HG02588 (cell line): ENCODE measurements around the gene CABP7.

Experiments used
- ATAC-seq: cut with Tn5 transposase; IDR thresholded peaks from one replicate; pipeline ENCODE4 v1.9.1; 2021; ENCODE audit warnings: mild to moderate bottlenecking, moderate library complexity; ENCODE audit not compliant: unreplicated experiment

Gene CABP7

GRCh38 chr22:29722151-29722550 lies 2.3 kb downstream of the CABP7 start:
- no peak for ATAC-seq

DNA sequence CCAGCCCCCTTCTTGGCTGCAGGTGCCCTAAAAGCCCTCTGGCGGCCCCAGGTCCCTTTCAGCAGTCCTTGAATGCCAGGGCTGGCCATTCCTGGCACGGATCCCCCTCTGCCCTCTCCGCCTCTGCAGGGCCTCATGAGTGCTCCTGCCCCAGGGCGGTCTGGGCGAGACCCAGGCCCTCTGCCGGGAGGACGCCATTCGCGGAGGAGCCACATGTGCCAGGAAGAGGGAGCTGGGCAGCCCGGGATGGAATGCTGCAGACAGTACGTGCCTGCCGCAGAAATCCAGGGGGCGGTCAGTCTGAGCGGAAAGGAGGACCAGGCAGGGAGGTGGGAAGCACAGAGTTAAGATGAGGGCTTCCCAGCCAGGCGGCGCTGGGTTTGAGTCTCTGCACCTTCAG lies 2.8 kb downstream of the CABP7 start:
- ATAC-seq, result no peak

DNA sequence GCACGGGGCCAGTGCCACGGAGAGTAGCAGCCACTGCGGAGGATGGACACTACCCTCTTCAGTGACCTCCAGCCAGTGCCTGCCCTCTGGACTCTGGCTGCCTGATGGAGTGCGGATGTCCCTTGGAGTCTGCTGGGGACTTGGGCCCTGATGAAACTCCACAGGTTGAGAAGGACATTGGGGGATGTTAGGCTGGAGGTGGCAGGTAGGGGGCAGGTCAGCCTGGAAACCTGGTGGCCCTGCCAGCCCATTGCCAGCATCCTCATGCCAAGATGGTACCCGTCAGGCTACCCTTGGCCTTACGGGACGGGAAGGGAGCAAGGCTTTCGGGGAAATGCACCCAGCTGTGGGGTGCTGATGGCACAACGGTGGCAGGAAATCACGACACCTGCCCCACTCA lies 4.0 kb downstream of the CABP7 start:
- no peak for ATAC-seq

DNA sequence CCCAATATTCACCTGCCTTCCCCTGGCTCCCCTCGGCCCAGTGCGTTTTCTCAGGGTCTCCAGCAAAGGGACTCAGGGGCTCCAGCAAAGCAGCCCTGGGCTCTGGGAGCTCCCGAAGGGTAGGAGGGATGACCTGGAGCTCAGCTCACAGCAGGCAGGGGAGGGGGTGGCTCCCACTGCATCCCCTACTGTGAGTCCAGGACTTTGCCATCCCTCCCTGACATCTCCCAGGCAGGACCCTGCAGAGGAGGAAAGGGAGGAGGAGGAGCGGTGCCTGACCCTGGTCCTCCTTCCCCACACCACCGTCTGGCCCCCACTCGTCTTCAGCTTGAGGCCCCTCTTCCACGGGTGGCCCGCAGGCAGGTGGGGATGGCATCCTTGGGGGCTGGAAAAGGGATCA lies 5.0 kb downstream of the CABP7 start:
- ATAC-seq, result no peak

- ATAC-seq, result no peak
Observed at GRCh38 chr22:29726106-29726505, 6.3 kb downstream of the CABP7 start.

DNA sequence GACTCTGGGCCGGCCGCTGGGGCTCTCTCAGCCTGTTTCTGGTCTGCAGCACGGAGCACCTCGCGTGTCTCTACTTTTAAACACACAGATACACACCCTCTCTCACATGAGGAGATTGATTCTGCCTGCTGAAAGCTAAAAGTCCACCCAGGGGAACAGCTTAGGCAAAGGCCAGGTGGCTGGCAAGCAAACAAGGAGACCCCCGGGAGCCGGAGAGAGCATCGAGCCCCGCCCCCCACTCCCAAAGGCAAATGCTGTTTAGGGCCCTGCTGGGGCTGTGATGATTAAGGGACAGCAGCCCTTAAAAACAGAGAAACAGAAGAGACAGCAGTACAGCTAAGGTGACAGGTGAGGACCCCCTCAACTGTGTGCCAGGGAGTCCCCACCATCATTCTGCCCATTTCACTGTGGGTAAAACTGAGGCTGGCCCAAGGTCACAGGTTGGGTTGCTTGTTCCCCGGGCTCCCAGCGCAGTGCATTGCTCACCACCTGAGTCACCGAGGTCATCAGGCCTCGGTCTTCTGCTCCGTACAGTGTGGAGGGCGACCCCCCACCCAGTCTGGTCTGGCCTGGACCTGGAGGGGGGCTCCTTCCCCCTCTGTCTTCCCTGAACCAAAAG lies 6.8 kb downstream of the CABP7 start:
- no peak for ATAC-seq

GRCh38 chr22:29727131-29727523 lies 7.3 kb downstream of the CABP7 start:
- no peak for ATAC-seq

GRCh38 chr22:29729161-29729560 lies 9.4 kb downstream of the CABP7 start:
- ATAC-seq, result no peak

- no peak for ATAC-seq
Observed at GRCh38 chr22:29731058-29731850, 11.5 kb downstream of the CABP7 start.

GRCh38 chr22:29732883-29733282 lies 13.1 kb downstream of the CABP7 start:
- ATAC-seq, result no peak

DNA sequence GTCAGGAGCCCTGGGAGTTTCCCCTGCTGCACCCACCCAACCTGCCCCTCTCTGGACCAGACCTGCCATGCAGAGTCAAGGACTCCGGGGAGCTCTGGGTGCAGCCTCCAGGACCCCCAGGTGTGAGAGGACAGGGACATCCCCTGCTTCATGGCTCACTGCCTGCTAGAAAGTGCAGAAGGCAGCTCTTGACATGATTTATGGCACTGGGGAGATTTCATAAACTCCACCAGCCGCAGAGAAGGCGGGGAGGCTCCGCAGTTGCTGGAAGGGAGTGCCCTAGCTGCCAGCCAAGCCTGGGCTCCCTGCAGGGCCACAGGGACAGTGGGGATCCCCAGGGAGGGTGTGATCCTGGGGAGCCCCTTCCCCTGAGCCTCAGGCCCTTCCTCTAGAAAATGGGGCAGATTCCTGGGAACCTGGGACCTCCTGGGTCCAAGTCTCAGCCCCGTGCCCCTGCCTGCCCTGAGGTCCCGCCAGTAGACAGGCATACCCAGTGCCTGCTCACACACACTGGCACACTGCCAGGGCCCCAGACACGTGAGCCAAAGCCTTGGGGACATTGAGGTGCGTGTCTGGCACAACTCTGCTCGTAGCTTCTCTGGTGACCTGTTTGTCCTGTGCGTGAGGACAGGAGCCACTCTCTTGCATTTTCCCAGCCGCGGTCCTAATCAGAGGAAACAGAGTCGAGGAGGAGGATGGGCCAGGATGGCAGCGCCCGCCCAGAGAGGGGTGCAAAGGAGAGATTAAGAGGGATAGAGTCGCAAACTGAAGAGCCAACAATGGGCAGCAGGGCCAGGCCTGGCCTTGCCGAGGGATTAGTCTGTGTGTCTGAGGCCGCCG lies 13.8 kb downstream of the CABP7 start:
- no peak for ATAC-seq

- no peak for ATAC-seq
Observed at GRCh38 chr22:29734406-29734805, 14.6 kb downstream of the CABP7 start.

DNA sequence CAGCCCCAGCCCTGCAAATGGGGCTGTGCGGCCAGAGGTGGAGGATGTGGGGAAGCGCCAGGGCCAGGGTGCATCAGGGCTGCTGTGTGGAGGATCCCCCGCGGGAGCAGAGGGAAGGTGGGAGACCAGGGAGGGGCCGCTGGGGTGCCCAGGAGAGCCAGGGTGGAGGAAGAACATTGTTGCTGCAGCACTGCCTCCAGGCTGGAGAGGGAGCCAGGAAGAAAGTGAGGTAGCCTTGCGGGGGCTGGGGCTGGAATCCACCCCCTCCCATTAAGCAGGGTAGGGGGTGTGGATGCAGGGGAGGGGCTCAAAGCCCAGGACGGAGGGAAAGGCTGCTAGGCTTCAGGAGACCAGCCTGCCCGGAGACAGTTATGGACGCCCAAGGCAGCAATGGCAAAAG lies 15.0 kb downstream of the CABP7 start:
- no peak for ATAC-seq

- no peak for ATAC-seq
Observed at GRCh38 chr22:29735416-29735815, 15.6 kb downstream of the CABP7 start.

- ATAC-seq, result no peak
Observed at GRCh38 chr22:29737251-29738117, 17.7 kb downstream of the CABP7 start.

DNA sequence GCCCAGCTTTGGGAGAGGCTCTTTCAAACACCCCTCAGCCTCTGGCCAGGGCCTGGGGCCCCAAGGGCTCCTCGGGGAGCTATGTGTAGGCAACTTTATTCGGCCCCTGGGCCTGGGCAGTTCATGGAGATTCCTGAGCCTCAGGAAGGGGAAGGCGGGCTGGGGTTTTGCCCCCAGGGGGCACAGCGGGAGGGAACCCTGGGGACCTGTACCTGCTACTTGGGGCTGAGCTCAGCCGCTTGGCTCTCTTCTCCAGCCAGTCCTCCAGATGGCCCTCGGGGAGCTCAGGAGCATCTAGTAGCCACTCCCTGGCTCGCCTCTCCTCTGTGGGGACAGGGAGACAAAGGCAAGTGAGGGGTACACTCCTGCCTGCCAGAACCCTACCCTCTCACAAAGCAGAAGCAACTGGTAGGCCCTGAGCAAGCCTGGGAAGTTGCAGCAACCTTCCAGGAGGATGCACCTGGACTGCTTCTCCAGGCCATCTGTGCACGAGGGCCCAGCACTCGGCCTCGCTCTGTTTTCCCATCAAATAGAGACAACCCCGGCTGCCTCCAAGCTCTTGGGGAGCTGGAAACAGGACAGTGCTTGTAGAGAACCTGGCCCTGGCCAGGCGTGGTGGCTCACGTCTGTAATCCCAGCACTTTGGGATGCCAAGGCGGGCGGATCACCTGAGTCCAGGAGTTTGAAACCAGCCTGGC lies 18.5 kb downstream of the CABP7 start:
- ATAC-seq, result no peak

GRCh38 chr22:29739346-29739875 lies 19.6 kb downstream of the CABP7 start:
- ATAC-seq, result no peak

DNA sequence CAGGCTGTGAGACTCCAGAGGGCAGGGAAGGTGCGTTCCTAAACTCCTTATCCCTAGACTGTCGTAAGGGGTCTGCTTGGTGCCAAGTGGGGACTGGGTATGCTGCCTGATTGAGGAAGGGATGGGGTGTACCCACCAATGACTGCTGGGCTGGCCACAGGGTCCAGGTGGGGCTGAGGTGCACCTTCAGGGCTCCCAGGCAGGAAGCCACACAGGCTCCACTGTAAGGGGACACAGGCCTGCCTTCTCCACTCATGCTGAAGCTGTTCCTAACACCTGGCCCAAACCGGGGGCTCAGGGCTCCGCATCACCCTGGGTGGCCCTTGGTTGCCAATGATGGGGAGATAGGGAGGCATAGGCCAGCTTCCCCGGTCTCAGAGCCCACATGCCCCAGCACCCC lies 20.4 kb downstream of the CABP7 start:
- ATAC-seq, result no peak

GRCh38 chr22:29741926-29742325 lies 22.1 kb downstream of the CABP7 start:
- ATAC-seq, result no peak

- no peak for ATAC-seq
Observed at GRCh38 chr22:29742326-29742725, 22.5 kb downstream of the CABP7 start.
